Cortex of kidney (tissue), 1 donor: Measurements from ENCODE around the gene BASP1.
"Not testable (repeated sequence)": the region's sequence is repeated elsewhere in the genome, so short reads cannot be mapped to it uniquely, and the experiment has no call there.

Experiments
- DNase-seq: peaks from one replicate; lab custom pipeline; 2025; lab: John Stamatoyannopoulos, UW

The BASP1 gene

DNA sequence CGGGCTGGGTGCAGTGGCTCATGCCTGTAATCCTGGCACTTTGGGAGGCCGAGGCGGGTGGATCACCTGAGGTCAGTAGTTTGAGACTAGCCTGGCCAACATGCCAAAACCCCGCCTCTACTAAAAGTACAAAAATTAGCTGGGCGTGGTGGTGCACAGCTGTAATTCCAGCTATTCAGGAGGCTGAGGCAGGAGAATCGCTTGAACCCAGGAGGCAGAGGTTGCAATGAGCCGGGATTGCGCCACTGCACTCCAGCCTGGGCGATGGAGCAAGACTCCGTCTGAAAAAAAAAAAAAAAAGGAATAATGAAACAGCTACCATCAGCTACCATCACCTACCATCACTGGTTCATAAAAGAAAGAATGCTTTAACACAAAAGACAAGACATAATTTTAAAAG, 25.9 kb upstream of the BASP1 start:
- DNase-seq = not testable (repeated sequence)

GRCh38 chr5:17192191-17192590, 25.2 kb upstream of the BASP1 start:
- no peak for DNase-seq

DNA sequence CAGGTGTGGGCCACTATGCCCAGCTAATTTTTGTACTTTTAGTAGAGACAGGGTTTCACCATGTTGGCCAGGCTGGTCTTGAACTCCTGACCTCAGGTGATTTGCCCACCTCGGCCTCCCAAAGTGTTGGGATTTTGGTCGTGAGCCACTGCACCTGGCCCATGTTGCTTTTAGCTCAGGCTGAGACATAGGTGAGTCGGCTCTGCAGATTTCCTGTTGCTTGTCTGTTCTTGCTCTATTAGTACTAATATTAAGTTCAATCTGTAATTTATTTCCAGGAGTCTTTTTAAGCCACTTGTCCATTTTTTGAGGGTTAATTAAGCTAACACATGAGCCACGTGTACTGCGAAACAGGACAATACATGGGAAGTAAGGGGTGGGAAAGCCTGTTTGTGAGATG, 21.4 kb upstream of the BASP1 start:
- DNase-seq = no peak

- no peak for DNase-seq
These were observed 20.7 kb upstream of the BASP1 start for GRCh38 chr5:17196697-17197096.

- DNase-seq = no peak
These were observed 13.9 kb upstream of the BASP1 start for GRCh38 chr5:17203329-17204132.

- no peak for DNase-seq
These were observed 13.3 kb upstream of the BASP1 start for GRCh38 chr5:17204133-17204489.

DNA sequence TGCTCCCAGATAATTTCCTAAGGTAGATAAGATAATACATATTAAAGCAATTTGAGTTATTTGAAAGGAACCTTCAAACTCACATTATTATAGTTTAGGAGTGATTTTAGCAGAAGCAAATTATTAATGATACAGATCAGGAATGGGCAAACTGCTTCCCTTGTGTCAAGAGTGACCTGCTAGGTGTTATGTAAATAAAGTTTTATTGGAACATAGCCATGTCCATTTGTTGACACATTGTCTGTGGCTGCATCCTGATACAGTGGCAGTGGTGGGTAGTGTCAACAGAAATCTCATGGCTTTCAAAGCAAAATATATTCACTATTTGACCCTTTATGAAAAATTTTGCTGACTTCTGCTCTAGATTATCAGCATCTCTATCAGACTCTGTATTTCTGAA, 11.4 kb upstream of the BASP1 start:
- no peak for DNase-seq

DNA sequence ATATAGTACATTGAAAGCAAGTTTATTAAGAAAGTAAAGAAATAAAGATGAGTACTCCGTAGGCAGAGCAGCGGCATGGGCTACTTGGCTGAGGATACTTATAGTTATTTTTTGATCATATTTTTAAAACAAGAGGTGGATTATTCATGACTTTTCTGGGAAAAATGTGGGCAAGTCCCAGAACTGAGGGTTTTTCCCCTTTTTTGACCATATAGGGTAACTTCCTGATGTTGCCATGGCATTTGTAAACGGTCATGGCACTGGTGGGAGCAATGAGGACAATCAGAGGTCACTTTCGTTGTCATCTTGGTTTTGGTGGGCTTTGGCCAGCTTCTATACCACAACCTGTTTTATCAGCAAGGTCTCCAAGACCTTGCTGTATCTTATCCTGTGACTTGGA, 5.2 kb upstream of the BASP1 start:
- DNase-seq = no peak

GRCh38 chr5:17212996-17213395, 4.4 kb upstream of the BASP1 start:
- no peak for DNase-seq

- no peak for DNase-seq
These were observed 3.5 kb upstream of the BASP1 start for GRCh38 chr5:17213938-17214337.

DNA sequence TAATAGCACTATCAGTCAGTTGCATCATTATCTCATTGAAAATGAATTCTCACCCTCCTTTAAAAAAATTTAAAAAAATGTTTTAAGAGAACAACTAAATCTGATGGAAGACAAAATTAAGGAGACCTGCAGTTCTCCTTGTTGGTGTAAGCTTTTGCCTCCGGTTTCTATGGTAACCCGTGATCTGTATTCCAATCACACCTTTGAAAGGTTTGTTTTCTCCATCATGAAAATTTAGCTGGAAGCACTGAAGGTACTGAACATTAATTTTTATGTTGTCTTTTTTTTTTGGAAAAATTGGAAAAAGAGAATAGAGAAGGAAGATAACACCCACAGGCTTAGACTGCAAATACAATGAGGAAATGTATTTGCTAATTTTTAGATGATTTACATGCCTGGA, 2.5 kb upstream of the BASP1 start:
- DNase-seq = no peak

DNA sequence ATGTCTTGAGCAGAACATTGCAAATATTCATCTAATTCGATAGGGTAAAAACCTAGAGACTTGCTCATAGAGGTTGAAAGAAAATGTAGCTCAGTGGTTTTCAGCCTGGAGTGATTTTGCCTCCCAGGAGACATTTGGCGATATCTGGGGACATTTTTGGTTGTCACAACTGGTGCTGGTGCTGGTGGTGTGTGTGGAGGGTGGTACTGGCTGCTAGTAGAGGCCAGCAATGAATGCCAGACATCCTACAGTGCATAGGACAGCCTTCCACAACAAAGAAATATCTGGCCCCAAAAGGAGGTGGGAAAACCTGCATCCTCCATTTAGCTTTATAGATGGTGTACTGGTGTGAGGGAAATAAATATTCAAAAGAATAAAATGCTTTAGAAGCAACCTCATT, 2.1 kb upstream of the BASP1 start:
- DNase-seq = no peak

GRCh38 chr5:17216176-17216973, 1.1 kb upstream of the BASP1 start:
- no peak for DNase-seq

GRCh38 chr5:17216974-17217492, 398 bp upstream of the BASP1 start:
- DNase-seq = no peak

- DNase-seq = no peak
These were observed 1.0 kb downstream of the BASP1 start for GRCh38 chr5:17218353-17219005.

DNA sequence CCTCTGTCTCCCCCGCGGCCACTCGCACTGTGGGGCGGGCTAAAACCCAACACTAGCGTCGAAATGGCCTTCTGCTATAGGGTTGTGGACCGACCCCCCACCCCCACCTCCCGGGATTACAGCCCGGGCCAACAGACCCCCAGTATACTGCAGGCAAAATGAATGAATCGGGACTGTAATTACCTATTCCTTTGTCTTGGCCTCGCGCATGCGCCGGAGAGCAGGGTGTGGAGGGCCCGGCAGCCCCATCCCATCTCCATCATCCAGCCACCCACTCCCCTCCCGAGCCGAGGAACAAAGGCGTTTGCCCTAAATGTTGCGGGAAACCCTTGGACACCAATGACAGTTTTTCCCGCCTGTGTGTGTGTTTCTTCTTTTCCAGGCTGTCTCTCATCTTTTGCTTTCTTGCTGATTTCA, 1.6 kb downstream of the BASP1 start:
- no peak for DNase-seq

DNA sequence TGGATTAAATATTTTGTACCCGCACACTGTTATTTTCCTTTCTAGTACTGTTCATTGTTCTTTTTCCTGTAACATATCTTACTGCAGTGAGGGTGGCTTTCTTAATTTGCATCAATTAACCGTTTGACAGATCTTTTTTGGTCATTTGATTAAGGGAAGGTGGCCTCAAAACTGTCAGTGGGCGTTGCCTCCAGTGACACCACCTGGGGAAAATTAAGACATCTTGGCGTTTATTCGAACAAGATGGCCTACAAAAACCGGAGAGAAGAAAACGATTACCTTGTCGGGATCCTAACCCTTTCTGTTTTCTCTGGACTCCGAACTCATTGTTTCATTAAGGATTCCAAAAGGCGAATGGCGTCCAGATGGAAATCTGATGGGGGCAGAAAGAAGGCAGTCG, 2.0 kb downstream of the BASP1 start:
- DNase-seq = no peak

DNA sequence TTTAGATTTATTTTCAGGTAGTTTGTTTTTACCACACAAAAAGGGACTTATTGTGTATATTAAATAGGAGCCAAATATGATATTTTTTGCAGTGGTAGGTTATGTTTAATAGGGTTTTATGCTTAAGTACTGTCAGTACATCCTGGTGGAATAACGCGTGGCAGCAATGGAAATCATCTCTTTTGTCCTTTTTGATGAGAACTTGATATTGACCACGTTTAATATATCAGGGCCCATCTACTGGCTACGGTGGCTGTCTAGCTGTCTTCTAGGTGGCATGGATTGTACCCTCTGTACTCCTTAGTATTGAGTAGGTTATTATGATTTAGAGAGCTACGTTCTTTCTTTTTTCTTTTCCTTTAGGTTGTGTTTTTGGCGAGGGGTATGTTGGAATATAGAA, 2.6 kb downstream of the BASP1 start:
- DNase-seq = no peak

DNA sequence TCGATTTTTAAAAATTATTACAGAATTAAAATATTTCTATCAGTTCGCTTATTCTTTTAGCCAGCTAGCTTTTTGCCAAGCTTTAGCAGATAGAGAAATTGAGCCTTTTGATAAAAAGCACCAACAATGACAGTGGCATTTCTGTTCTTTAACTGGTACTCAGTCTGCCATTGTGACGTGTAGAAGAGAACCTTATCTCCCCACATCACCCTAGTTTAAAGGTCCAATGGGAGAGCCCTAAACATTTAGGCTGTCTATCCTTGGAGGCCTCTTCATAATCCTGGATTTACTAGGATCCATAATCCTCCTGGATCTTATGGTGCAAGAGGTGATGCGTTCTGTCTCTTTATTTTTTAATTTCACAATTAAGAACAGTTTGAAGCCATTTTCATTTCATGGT, 3.0 kb downstream of the BASP1 start:
- no peak for DNase-seq

- DNase-seq = no peak
These were observed 4.6 kb downstream of the BASP1 start for GRCh38 chr5:17221843-17222636.

DNA sequence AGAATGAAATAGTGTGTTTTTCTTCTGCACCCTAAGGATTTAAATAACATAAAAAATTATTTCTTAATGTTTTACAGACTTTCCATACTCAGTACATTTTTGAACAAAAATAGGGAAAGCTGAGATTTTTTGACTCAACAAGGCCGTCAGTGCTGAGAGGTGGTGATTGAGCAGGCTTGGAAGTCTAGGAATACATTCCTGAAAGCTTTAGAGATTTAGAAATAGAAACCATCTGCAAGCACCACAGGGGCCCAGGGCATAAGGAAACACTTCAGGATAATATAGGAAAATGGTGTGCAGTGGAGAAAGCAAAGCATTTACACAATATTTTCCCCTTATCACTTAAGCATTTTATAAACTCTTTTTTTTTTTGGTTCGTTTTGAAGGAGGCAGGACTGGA, 5.2 kb downstream of the BASP1 start:
- no peak for DNase-seq
